HEK293T (cell line): ENCODE measurements around the gene DCDC1.

Source experiments
- CTCF ChIA-PET: fragments of 350-600 bp; formaldehyde crosslinking; extraction: SDS; loops from one replicate; lab custom pipeline; 2021; ENCODE audit warnings: antibody characterized with exemption, inconsistent platforms; lab: Yijun Ruan, JAX
- POLR2A ChIA-PET: fragments of 350-600 bp; formaldehyde crosslinking; extraction: SDS; loops from one replicate; lab custom pipeline; 2020; ENCODE audit warnings: antibody characterized with exemption, inconsistent platforms; lab: Yijun Ruan, JAX
- DNase-seq: peaks from one replicate; pipeline ENCODE4 v3.0.0; 2012; ENCODE audit warnings: mixed read lengths; ENCODE audit errors: extremely low spot score
- ARNT ChIP-seq: fragments of 450-650 bp; IDR thresholded peaks from 2 replicates; pipeline ENCODE4 v1.6.1; 2017; ENCODE audit warnings: mild to moderate bottlenecking
- BHLHE40 ChIP-seq: fragments of 450-650 bp; IDR thresholded peaks from 2 replicates; pipeline ENCODE4 v1.6.1; 2016; ENCODE audit warnings: mild to moderate bottlenecking, moderate library complexity, borderline replicate concordance
- CTBP1 ChIP-seq: fragments of 450-650 bp; IDR thresholded peaks from 2 replicates; pipeline ENCODE4 v1.6.1; 2016; ENCODE audit warnings: borderline replicate concordance
- ELF4 ChIP-seq: fragments of 450-650 bp; IDR thresholded peaks from 2 replicates; pipeline ENCODE4 v1.6.1; 2017; ENCODE audit warnings: antibody characterized with exemption
- FOXA1 ChIP-seq: fragments of 450-650 bp; IDR thresholded peaks from 2 replicates; pipeline ENCODE4 v1.6.1; 2016; ENCODE audit warnings: mild to moderate bottlenecking
- FOXK2 ChIP-seq: fragments of 450-650 bp; IDR thresholded peaks from 2 replicates; pipeline ENCODE4 v1.6.1; 2016; ENCODE audit warnings: mild to moderate bottlenecking
- FOXM1 ChIP-seq: fragments of 450-650 bp; IDR thresholded peaks from 2 replicates; pipeline ENCODE4 v1.6.1; 2017; ENCODE audit warnings: mild to moderate bottlenecking, borderline replicate concordance
- HDGF ChIP-seq: fragments of 450-650 bp; IDR thresholded peaks from 2 replicates; pipeline ENCODE4 v1.6.1; 2017; ENCODE audit warnings: antibody characterized with exemption, borderline replicate concordance
- L3MBTL2 ChIP-seq: fragments of 450-650 bp; conservative IDR thresholded peaks from 2 replicates; pipeline ENCODE4 v1.6.1; 2016; ENCODE audit warnings: mild to moderate bottlenecking
- LEF1 ChIP-seq: fragments of 450-650 bp; IDR thresholded peaks from 2 replicates; pipeline ENCODE4 v1.6.1; 2017; ENCODE audit warnings: mild to moderate bottlenecking, borderline replicate concordance
- NFRKB ChIP-seq: fragments of 450-650 bp; IDR thresholded peaks from 2 replicates; pipeline ENCODE4 v1.6.1; 2016; ENCODE audit warnings: mild to moderate bottlenecking, moderate library complexity
- SP1 ChIP-seq: fragments of 450-650 bp; IDR thresholded peaks from 2 replicates; pipeline ENCODE4 v1.6.1; 2017
- SUZ12 ChIP-seq: fragments of 450-650 bp; IDR thresholded peaks from 2 replicates; pipeline ENCODE4 v1.6.1; 2016; ENCODE audit warnings: mild to moderate bottlenecking
- TARDBP ChIP-seq: fragments of 450-650 bp; IDR thresholded peaks from 2 replicates; pipeline ENCODE4 v1.6.1; 2016
- ZNF384 ChIP-seq: fragments of 450-650 bp; IDR thresholded peaks from 2 replicates; pipeline ENCODE4 v1.6.1; 2016
- TF ChIP-seq, protein P1 (sequence below): fragments of 450-650 bp; IDR thresholded peaks from 2 replicates; pipeline ENCODE4 v1.6.1; 2016

The DCDC1 gene

DNA sequence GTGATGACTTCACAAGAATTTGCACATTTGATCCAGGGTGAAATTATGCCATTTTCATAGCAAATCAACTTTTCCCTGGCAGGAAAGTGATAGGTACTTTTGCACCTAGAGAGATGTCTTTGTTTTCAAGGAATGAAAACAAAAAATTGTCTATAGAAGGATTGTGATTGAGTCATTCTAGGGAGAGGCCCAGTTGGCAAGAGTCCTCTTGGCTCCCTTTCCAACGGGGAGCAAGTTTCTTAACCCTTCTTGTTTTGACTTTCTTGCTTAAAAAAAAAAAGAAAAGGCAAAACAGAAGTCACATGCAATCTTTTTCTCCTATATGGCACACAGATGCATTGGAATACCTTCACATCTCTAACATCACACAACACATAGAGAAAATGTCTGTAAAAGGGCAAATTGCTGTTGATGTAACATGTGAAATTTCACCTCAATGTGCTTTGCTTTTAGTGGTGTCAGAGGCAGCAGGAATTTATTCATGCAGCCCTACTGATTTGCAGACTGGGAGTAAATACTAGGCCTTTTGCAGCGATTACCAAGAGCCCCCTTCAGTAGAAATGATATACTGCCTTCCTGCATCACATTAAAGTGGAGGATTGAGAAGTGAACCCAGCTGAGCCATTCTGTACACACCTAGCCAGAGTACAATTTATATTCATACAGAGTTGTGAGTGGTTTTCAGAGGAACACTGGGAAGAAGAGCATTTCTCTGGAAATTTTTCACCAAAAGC is 492.7 kb downstream of the DCDC1 start:
- TF ChIP-seq L3MBTL2 (no peak), ELF4 (no peak), TARDBP (no peak), BHLHE40 (no peak), SUZ12 (no peak), FOXA1 (no peak), ZNF384 (no peak), LEF1 (no peak), SP1 (no peak), CTBP1 (no peak), HDGF (no peak), FOXM1 (no peak), NFRKB (no peak), FOXK2 (no peak), ARNT (no peak)
- TF ChIP-seq, protein P1, sequence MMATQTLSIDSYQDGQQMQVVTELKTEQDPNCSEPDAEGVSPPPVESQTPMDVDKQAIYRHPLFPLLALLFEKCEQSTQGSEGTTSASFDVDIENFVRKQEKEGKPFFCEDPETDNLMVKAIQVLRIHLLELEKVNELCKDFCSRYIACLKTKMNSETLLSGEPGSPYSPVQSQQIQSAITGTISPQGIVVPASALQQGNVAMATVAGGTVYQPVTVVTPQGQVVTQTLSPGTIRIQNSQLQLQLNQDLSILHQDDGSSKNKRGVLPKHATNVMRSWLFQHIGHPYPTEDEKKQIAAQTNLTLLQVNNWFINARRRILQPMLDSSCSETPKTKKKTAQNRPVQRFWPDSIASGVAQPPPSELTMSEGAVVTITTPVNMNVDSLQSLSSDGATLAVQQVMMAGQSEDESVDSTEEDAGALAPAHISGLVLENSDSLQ = no peak
- ChIA-PET CTCF (no interaction called here), POLR2A (no interaction called here)
- DNase-seq = no peak

DNA sequence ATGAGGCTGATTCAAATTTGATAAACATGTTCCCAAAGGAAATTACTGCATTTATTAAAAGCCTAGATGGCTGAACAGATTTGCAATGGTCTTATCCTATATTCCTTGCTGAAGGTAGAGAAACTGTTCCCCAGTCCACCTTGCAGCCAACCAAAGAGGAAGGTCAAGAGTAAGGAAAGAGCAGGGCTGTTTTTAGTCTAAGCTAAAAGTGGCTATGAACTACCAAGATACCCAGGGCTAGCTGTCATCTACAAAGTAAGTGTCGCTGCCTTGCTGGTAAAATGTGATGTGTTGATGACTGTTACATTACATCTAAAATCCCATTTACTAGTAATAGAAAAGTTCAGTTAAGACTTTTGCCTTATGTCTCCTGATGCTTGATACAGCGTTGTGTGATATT is 493.3 kb downstream of the DCDC1 start:
- no peak for TF ChIP-seq LEF1
- no peak for TF ChIP-seq ZNF384
- no peak for TF ChIP-seq TARDBP
- TF ChIP-seq SUZ12 = no peak
- no peak for TF ChIP-seq BHLHE40
- TF ChIP-seq FOXA1 = no peak
- TF ChIP-seq, protein P1 = no peak
- TF ChIP-seq SP1 = no peak
- no peak for TF ChIP-seq ELF4
- no peak for TF ChIP-seq CTBP1
- no peak for TF ChIP-seq FOXM1
- no peak for TF ChIP-seq ARNT
- no peak for TF ChIP-seq NFRKB
- CTCF ChIA-PET = no interaction called here
- no peak for DNase-seq
- POLR2A ChIA-PET = no interaction called here

GRCh38 chr11:30875806-30876205 is 493.7 kb downstream of the DCDC1 start:
- POLR2A ChIA-PET = no interaction called here
- CTCF ChIA-PET = no interaction called here
- DNase-seq = no peak
- no peak for TF ChIP-seq NFRKB
- TF ChIP-seq ZNF384 = no peak
- TF ChIP-seq BHLHE40 = no peak
- TF ChIP-seq CTBP1 = no peak
- TF ChIP-seq FOXK2 = no peak
- TF ChIP-seq SUZ12 = no peak
- no peak for TF ChIP-seq L3MBTL2
- no peak for TF ChIP-seq LEF1
- no peak for TF ChIP-seq FOXA1
- no peak for TF ChIP-seq FOXM1
- TF ChIP-seq, protein P1 = no peak
- no peak for TF ChIP-seq TARDBP
- no peak for TF ChIP-seq ARNT

DNA sequence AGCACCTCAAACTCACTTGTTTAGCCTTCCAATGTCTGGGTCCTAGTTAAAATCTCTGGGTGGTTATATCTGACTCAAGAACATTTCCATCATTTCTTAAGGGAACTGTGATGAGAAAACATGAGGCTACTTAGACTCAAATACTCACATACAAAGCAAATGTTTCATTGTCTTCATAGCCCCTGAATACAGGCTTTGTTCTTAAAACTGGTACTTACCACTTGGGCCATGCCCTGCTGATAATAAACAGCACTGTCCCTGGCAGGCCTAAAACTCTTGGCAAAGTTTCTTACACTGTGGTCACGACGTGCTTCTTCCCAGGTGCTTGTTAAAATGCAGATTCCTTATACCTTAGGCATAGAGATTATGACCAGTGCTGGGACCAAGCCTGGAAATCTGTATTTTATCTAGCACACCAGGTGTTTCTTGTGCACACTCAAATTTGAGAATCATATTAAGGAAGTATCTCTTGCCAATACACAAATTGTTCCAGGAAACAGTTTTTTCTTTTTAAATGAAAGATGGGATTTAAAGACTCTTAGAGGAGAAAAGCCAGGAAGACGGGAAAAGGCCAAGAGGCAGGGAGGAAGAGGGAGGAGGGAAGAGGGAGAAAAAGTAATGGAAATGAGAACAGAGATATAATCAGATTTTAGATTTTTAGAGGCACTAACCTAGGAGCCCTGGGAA is 495.5 kb downstream of the DCDC1 start:
- ChIA-PET POLR2A (no interaction called here), CTCF (no interaction called here)
- DNase-seq = no peak
- TF ChIP-seq ZNF384 (no peak), HDGF (no peak), FOXA1 (no peak), ELF4 (no peak), TARDBP (no peak), BHLHE40 (no peak), LEF1 (no peak), SP1 (no peak), NFRKB (no peak), FOXK2 (no peak)
- TF ChIP-seq, protein P1 = no peak

DNA sequence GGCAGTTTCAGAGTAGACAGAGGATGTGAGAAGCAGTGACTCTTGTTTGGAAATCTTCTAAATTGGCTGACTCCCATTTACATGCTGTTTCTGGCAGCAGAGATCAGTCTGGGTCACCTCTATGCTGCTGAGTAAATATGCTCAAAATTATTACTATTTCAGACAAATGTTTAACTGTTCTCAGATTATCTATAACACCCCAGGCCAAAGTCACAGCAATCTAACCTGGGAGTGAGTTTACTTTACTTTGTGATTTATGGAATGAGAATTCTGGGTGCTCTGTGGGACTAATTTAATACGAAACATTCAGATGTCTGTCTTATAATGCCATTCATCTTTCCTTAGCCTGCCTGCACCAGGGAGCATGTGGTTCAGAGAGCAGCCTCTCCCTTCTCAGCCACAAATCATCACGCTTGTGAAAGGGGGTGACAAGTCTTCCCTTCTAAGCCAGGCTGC is 500.9 kb downstream of the DCDC1 start:
- TF ChIP-seq FOXA1 (no peak), BHLHE40 (no peak), LEF1 (no peak), ELF4 (no peak), SP1 (no peak), SUZ12 (no peak), L3MBTL2 (no peak), HDGF (no peak), ZNF384 (no peak), ARNT (no peak), FOXM1 (no peak)
- TF ChIP-seq, protein P1 = no peak
- no peak for DNase-seq
- ChIA-PET CTCF (no interaction called here), POLR2A (no interaction called here)
